Measurements from ENCODE around the gene ALK.

Gene ALK

DNA sequence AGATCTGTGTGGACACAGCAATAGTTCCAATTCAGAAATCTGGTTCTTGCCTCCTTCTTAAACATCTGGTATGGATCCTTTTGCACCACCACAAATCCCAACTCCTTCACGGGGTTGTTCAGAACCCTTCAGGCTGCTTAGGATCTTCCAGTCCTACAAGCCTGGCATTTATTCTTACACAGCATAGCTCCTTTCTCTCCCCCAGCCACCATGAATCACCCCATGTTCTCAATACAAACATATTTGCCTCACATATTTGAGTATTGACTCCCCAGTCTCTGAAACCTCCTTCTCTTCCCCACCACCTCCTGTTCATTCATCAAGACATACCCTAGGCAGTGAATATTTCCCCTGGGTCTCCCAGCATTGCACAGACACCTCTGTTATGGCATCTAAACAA lies 155.2 kb downstream of the ALK start:
- Histone ChIP-seq H3K4me1 (ENCODE audit: control insufficient read depth, insufficient read depth, low read length) (no peaks in the 10 kb centered on the region), H3K27ac (ENCODE audit: insufficient read depth, low read depth, low read length, poor library complexity, severe bottlenecking) (no peak overlapping the region), H3K4me3 (ENCODE audit: insufficient read depth, low read depth, low read length) (no peak overlapping the region), H3K36me3 (ENCODE audit: control insufficient read depth, insufficient read depth, low read length) (no peaks in the 10 kb centered on the region), H3K9me3 (ENCODE audit: control insufficient read depth, low read length) (no peaks in the 10 kb centered on the region), H3K27me3 (ENCODE audit: control insufficient read depth, insufficient read depth, low read length, poor library complexity, severe bottlenecking) (no peaks in the 10 kb centered on the region)
- WGBS, 2 experiments: 92 to 97% methylated on average over 1 of the region's 1 CpG

DNA sequence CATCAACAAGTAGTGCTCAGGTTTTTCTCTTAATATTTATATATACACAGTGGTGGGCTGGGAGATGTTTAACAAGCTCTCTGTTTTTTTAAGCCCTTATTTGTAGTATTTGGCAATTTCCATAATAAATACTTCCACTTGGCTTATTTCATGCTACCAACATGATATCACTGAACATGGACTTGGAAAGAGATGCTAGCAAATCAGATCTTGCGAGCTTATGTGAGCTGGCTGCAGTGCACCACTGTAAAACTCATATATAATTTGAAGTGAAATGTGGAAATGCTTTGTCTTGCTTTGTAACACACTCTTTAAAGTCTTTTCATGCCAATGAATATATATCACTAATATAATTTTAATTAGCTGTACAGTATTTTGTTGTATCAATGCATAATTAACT lies 155.7 kb downstream of the ALK start:
- WGBS, 2 experiments: 95 to 100% methylated on average over 1 of the region's 1 CpG
- H3K4me3 ChIP-seq (ENCODE audit: insufficient read depth, low read depth, low read length): no peak overlapping the region
- H3K27me3 ChIP-seq (ENCODE audit: control insufficient read depth, insufficient read depth, low read length, poor library complexity, severe bottlenecking): no peaks in the 10 kb centered on the region
- H3K9me3 ChIP-seq (ENCODE audit: control insufficient read depth, low read length): no peaks in the 10 kb centered on the region
- H3K27ac ChIP-seq (ENCODE audit: insufficient read depth, low read depth, low read length, poor library complexity, severe bottlenecking): no peak overlapping the region
- no peaks in the 10 kb centered on the region for H3K4me1 ChIP-seq (ENCODE audit: control insufficient read depth, insufficient read depth, low read length)
- no peaks in the 10 kb centered on the region for H3K36me3 ChIP-seq (ENCODE audit: control insufficient read depth, insufficient read depth, low read length)

DNA sequence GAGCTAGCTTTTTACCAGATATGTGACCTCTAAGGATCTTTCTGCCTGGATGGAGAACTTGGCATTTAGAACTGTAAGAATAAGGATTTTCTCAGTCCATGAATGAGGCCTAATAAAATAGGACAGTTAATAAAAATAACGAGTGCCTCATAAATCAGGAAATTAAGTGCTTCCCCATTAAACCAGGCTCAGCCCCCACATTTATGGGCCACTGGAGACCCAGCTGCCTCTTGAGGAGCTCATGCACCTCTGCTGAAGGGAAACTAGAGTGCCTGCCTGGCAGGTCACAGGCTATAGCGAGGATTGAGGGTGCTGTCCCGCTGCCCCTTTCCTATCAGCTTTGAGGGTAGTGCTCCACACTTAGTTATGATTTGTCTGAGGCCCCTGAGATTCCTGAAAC lies 158.0 kb downstream of the ALK start:
- no peaks in the 10 kb centered on the region for H3K36me3 ChIP-seq (ENCODE audit: control insufficient read depth, insufficient read depth, low read length)
- no peaks in the 10 kb centered on the region for H3K4me1 ChIP-seq (ENCODE audit: control insufficient read depth, insufficient read depth, low read length)
- WGBS, 2 experiments: 31 to 33% methylated on average over 3 of the region's 3 CpGs
- no peaks in the 10 kb centered on the region for H3K27me3 ChIP-seq (ENCODE audit: control insufficient read depth, insufficient read depth, low read length, poor library complexity, severe bottlenecking)
- no peak overlapping the region for H3K27ac ChIP-seq (ENCODE audit: insufficient read depth, low read depth, low read length, poor library complexity, severe bottlenecking)
- H3K9me3 ChIP-seq (ENCODE audit: control insufficient read depth, low read length): no peaks in the 10 kb centered on the region
- H3K4me3 ChIP-seq (ENCODE audit: insufficient read depth, low read depth, low read length): no peak overlapping the region

DNA sequence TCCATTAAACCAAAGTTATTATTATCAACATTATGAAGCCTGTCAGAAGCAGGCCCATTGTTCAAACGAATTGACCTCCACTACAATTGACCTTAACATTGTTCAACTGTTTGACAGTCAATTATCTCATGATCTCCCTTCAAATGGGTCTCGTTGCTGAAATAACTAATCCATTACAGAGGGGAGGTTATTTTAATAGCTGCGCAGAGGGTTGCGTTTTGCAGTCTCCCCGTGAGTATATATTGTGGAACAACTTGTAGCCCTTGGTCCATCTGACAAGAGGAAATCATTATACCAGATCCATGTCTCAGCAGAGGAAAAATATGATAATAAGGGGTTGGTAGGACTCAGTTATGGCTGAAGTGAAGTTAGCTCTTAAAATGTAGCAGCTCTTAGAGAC lies 159.1 kb downstream of the ALK start:
- H3K4me1 ChIP-seq (ENCODE audit: control insufficient read depth, insufficient read depth, low read length): no peaks in the 10 kb centered on the region
- no peak overlapping the region for H3K4me3 ChIP-seq (ENCODE audit: insufficient read depth, low read depth, low read length)
- 92 to 98% methylated on average over 5 of the region's 5 CpGs for WGBS, 2 experiments
- H3K27me3 ChIP-seq (ENCODE audit: control insufficient read depth, insufficient read depth, low read length, poor library complexity, severe bottlenecking): no peaks in the 10 kb centered on the region
- H3K9me3 ChIP-seq (ENCODE audit: control insufficient read depth, low read length): no peaks in the 10 kb centered on the region
- no peaks in the 10 kb centered on the region for H3K36me3 ChIP-seq (ENCODE audit: control insufficient read depth, insufficient read depth, low read length)
- H3K27ac ChIP-seq (ENCODE audit: insufficient read depth, low read depth, low read length, poor library complexity, severe bottlenecking): no peak overlapping the region

DNA sequence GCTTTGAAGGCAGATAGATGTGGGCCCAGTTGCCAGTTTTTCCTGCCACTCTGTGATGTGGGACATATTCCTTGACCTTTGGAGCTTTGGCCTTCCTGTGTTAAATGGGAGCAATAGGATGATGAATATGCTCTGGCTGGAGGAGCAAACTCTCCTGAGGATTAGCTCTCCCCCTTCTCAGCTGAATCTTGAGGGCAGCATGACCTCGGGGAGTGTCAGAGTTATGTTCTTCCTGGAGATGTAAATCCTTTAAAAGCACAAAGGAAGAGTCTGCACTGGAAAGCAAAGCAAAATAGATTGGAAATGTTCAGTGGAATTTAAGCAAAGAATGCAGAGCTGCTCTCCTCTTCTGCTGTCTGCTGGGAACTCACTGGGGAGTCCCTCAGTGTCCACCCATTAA lies 160.1 kb downstream of the ALK start:
- WGBS, 2 experiments: 75 to 92% methylated on average over 1 of the region's 1 CpG
- Histone ChIP-seq H3K36me3 (ENCODE audit: control insufficient read depth, insufficient read depth, low read length) (no peaks in the 10 kb centered on the region), H3K4me3 (ENCODE audit: insufficient read depth, low read depth, low read length) (no peak overlapping the region), H3K4me1 (ENCODE audit: control insufficient read depth, insufficient read depth, low read length) (no peaks in the 10 kb centered on the region), H3K27me3 (ENCODE audit: control insufficient read depth, insufficient read depth, low read length, poor library complexity, severe bottlenecking) (no peaks in the 10 kb centered on the region), H3K9me3 (ENCODE audit: control insufficient read depth, low read length) (no peaks in the 10 kb centered on the region), H3K27ac (ENCODE audit: insufficient read depth, low read depth, low read length, poor library complexity, severe bottlenecking) (no peak overlapping the region)

DNA sequence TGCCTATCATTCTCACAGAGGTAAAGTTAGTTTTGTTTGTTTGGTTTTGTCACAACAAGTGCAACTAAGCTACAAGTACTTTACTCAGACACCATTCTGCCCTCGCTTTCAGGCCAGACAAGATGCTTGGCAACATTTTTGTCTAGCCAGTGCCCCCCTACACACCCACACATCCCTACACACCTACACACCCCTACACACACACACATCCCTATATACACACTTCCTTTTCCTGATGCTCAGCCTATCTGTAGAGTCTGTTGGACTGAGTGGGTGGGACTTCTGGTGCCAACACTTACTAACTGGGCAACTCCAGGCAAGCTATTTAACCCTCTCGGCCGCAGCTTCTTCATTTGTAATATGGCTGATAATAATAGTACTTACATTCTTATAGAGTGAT lies 161.4 kb downstream of the ALK start:
- Histone ChIP-seq H3K36me3 (ENCODE audit: control insufficient read depth, insufficient read depth, low read length) (no peaks in the 10 kb centered on the region), H3K4me3 (ENCODE audit: insufficient read depth, low read depth, low read length) (no peak overlapping the region)
- 88 to 100% methylated on average over 1 of the region's 3 CpGs for WGBS, 2 experiments

DNA sequence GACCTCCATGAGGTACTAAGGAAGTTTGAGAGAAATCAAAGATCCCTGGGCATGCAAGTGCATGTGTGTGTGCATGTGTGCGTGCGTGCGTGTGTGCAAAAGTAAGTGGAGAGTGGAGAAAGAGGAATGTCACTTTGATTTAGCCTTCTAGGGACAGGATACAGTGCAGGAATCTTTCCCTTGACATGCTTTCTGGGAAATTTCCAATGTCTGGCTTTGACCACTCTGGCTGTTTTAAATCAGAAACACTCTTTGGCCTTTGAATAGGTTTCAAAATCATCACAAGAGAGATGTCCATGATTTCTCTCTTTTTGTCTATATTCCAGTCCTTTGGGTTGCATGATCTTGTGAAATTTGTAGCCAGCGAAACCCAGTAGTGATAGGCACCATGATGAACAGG lies 162.0 kb downstream of the ALK start:
- Histone ChIP-seq H3K36me3 (ENCODE audit: control insufficient read depth, insufficient read depth, low read length) (no peaks in the 10 kb centered on the region), H3K27me3 (ENCODE audit: control insufficient read depth, insufficient read depth, low read length, poor library complexity, severe bottlenecking) (no peaks in the 10 kb centered on the region), H3K9me3 (ENCODE audit: control insufficient read depth, low read length) (no peaks in the 10 kb centered on the region), H3K4me3 (ENCODE audit: insufficient read depth, low read depth, low read length) (no peak overlapping the region), H3K4me1 (ENCODE audit: control insufficient read depth, insufficient read depth, low read length) (no peaks in the 10 kb centered on the region), H3K27ac (ENCODE audit: insufficient read depth, low read depth, low read length, poor library complexity, severe bottlenecking) (no peak overlapping the region)
- 93 to 96% methylated on average over 4 of the region's 4 CpGs for WGBS, 2 experiments

More for the DNA sequence above, 161.4 kb downstream of the ALK start:
- no peaks in the 10 kb centered on the region for H3K9me3 ChIP-seq (ENCODE audit: control insufficient read depth, low read length)
- H3K27ac ChIP-seq (ENCODE audit: insufficient read depth, low read depth, low read length, poor library complexity, severe bottlenecking): no peak overlapping the region
- no peaks in the 10 kb centered on the region for H3K4me1 ChIP-seq (ENCODE audit: control insufficient read depth, insufficient read depth, low read length)
- H3K27me3 ChIP-seq (ENCODE audit: control insufficient read depth, insufficient read depth, low read length, poor library complexity, severe bottlenecking): no peaks in the 10 kb centered on the region

DNA sequence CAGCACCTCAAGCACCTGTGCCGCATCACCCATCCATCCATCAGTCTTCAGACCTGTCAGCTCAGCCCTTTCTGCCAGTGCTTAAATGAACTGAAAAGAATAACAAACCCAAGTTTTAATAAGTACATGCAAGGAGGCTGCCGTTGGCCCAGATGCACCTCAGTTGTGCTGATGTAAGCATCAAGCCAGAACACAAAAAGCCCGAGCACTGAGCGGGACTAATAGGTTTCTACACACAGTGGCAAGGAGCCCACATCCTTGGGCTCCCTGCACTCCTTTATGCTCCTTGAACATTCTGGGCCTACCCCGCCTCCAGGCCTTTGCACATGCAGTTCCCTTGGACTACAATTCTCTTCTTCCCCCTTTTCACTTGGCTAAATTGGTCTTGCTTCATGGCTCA lies 165.6 kb downstream of the ALK start:
- no peak overlapping the region for H3K4me3 ChIP-seq (ENCODE audit: insufficient read depth, low read depth, low read length)
- H3K27ac ChIP-seq (ENCODE audit: insufficient read depth, low read depth, low read length, poor library complexity, severe bottlenecking): no peak overlapping the region
- H3K4me1 ChIP-seq (ENCODE audit: control insufficient read depth, insufficient read depth, low read length): no peaks in the 10 kb centered on the region
- H3K27me3 ChIP-seq (ENCODE audit: control insufficient read depth, insufficient read depth, low read length, poor library complexity, severe bottlenecking): no peaks in the 10 kb centered on the region
- H3K36me3 ChIP-seq (ENCODE audit: control insufficient read depth, insufficient read depth, low read length): no peaks in the 10 kb centered on the region
- WGBS, 2 experiments: 94% methylated on average over 5 of the region's 5 CpGs
- H3K9me3 ChIP-seq (ENCODE audit: control insufficient read depth, low read length): no peaks in the 10 kb centered on the region

DNA sequence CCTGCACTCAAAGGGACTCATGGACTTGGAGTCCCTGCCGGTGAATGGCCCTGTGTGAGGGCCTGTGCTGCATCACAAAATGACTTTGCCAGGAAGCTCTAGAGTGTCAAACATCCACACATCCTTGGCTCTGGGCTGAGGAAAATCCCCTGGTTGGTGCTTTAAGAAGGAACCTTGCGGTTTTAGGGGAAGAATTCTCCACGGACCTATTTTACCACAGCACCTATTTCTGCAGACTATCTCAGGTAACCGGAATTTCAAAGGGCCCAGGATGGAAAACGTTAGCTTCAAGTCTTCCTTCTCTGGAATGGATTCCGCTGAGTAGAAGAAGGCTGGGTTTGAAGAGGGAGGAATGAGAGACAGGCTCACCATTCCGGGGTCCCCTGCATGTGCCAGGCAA lies 166.2 kb downstream of the ALK start:
- 89 to 93% methylated on average over 6 to 7 of the region's 7 CpGs for WGBS, 2 experiments
- Histone ChIP-seq H3K27me3 (ENCODE audit: control insufficient read depth, insufficient read depth, low read length, poor library complexity, severe bottlenecking) (no peaks in the 10 kb centered on the region), H3K36me3 (ENCODE audit: control insufficient read depth, insufficient read depth, low read length) (no peaks in the 10 kb centered on the region), H3K4me1 (ENCODE audit: control insufficient read depth, insufficient read depth, low read length) (no peaks in the 10 kb centered on the region), H3K27ac (ENCODE audit: insufficient read depth, low read depth, low read length, poor library complexity, severe bottlenecking) (no peak overlapping the region), H3K9me3 (ENCODE audit: control insufficient read depth, low read length) (no peaks in the 10 kb centered on the region), H3K4me3 (ENCODE audit: insufficient read depth, low read depth, low read length) (no peak overlapping the region)

DNA sequence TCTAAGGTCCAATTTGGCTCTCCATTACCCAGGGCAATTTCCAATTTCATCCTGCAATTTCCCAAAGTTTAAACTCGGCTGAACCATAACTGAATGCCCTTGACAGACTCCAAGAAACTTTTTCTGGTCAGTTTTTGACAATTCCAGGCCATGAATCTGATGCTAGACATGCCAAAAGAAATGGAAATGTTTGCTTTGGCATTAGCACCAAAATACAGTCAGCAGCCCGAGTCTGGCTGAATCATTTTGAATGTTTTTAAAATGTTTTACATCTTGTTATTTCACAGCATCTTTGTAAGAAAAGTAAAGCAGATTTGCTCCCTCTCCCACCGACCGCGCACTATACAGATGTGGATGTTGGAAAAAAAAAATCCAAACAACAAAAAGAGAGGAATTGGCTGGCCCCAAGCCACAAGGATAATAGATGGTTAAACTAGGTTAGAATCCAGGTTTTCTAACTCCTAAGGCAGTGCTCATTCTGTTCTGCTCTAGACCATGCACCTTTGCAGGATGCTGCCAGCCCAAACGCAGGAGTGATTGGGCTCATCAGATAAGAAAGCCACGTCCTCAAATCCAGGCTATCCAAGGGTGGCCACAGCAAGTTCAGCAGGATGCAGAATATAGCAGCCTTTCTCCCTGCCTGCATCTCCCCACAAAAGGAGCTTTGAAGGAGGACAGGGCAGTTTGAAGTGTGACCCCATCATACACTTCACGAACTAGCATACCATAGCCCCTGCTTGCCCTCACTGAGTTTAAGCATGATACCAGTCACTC lies 167.5 kb downstream of the ALK start:
- no peaks in the 10 kb centered on the region for H3K36me3 ChIP-seq (ENCODE audit: control insufficient read depth, insufficient read depth, low read length)
- H3K27ac ChIP-seq (ENCODE audit: insufficient read depth, low read depth, low read length, poor library complexity, severe bottlenecking): no peak overlapping the region
- no peaks in the 10 kb centered on the region for H3K9me3 ChIP-seq (ENCODE audit: control insufficient read depth, low read length)
- H3K4me3 ChIP-seq (ENCODE audit: insufficient read depth, low read depth, low read length): no peak overlapping the region
- 81 to 83% methylated on average over 8 of the region's 8 CpGs for WGBS, 2 experiments
- no peaks in the 10 kb centered on the region for H3K4me1 ChIP-seq (ENCODE audit: control insufficient read depth, insufficient read depth, low read length)
- H3K27me3 ChIP-seq (ENCODE audit: control insufficient read depth, insufficient read depth, low read length, poor library complexity, severe bottlenecking): no peaks in the 10 kb centered on the region

DNA sequence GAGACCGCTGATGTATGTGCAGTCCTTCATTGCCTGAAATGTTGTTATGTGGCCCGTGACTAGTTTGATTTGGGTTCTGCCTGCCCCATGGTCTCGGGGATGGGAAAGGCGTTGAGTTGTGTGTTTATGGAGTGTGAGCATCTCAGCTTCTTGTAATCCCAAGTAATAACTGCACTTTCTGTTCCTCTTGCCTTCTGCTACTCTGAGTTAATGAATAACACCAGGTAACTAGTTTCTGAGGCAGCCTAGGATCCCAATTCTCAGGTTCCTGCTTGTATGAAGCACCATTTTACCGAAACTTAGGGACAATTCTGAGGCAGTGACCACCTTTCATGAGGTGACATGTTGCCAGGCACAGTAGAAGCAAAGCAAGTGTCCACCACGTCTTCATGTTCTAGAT lies 170.0 kb downstream of the ALK start:
- Histone ChIP-seq H3K4me3 (ENCODE audit: insufficient read depth, low read depth, low read length) (no peak overlapping the region), H3K27ac (ENCODE audit: insufficient read depth, low read depth, low read length, poor library complexity, severe bottlenecking) (no peak overlapping the region), H3K9me3 (ENCODE audit: control insufficient read depth, low read length) (no peaks in the 10 kb centered on the region), H3K4me1 (ENCODE audit: control insufficient read depth, insufficient read depth, low read length) (no peaks in the 10 kb centered on the region), H3K36me3 (ENCODE audit: control insufficient read depth, insufficient read depth, low read length) (no peaks in the 10 kb centered on the region), H3K27me3 (ENCODE audit: control insufficient read depth, insufficient read depth, low read length, poor library complexity, severe bottlenecking) (no peaks in the 10 kb centered on the region)
- 89 to 94% methylated on average over 6 of the region's 6 CpGs for WGBS, 2 experiments

Data from ectodermal cell (in vitro differentiated cells).